HCT116 (cell line): ENCODE measurements around the gene LHPP. TPM values are rescaled to one million over a fixed set of nuclear protein-coding genes. Genes with fewer than 3 reads are reported as not detected.

Source experiments
- ATAC-seq: fragments of 200-7000 bp; cut with Tn5 transposase; 2 replicates; pipeline ENCODE4 v1.9.1; 2020; ENCODE audit warnings: mild to moderate bottlenecking, moderate library complexity
- BruUV-seq: library from RNA; stranded (reverse); fragments of 400-500 nt; replicated peaks from 2 replicates; lab custom pipeline; 2021; lab: Mats Ljungman, UMichigan
- CTCF ChIA-PET: fragments of 300-600 bp; sonication (Branson Sonifier 250); formaldehyde crosslinking; loops from one replicate; lab custom pipeline; 2021; ENCODE audit warnings: antibody characterized with exemption; lab: Charles Lee
- POLR2A ChIA-PET: fragments of 300-600, 350-600 bp; sonication (Branson Sonifier 250); formaldehyde crosslinking; loops from one replicate; lab custom pipeline; 2021; ENCODE audit warnings: antibody characterized with exemption; lab: Charles Lee
- RAD21 ChIA-PET, 2 experiments: fragments of 300-600 bp; sonication (Branson Sonifier 250); formaldehyde crosslinking; loops; one replicate each; lab custom pipeline; 2023; ENCODE audit warnings: low total read pairs in 2 of 2; ENCODE audit not compliant: uncharacterized antibody in 2 of 2, unreplicated experiment in 2 of 2, low non-redundant PET in 1 of 2; lab: Charles Lee
- DNase-seq: peaks from one replicate; pipeline ENCODE4 v3.0.0-alpha.2; 2010; ENCODE audit warnings: low read depth, low spot score
- H2AFZ ChIP-seq: fragments of 200-600 bp; shearing (Covaris generic), sonication (generic); 2 replicates; pipeline ENCODE4 v1.6.1; 2017; ENCODE audit warnings: low read depth, mixed run types, mixed read lengths, antibody characterized with exemption, low read length; ENCODE audit not compliant: poor library complexity, severe bottlenecking
- H3K27ac ChIP-seq: 2 replicates; pipeline ENCODE4 v1.5.1; 2012; ENCODE audit warnings: low read depth, low read length
- H3K27me3 ChIP-seq: fragments of 200-600 bp; sonication (generic); 2 replicates; pipeline ENCODE4 v1.6.1; 2016; ENCODE audit warnings: mixed run types, low read length, mixed read lengths; ENCODE audit not compliant: insufficient read depth
- H3K36me3 ChIP-seq, 2 experiments: fragments of 200-500 bp in 1 of 2; fragments of 200-600 bp in 1 of 2; sonication (Bioruptor generic) in 1 of 2; sonication (generic) in 1 of 2; 2 replicates each; pipeline versions ENCODE4 v1.5.1 to v1.6.1; 2014 to 2016; ENCODE audit warnings: low read length in 2 of 2, inconsistent platforms in 1 of 2, mixed read lengths in 1 of 2, mixed run types in 1 of 2; ENCODE audit not compliant: insufficient read depth in 2 of 2, control insufficient read depth in 1 of 2
- H3K4me1 ChIP-seq, 2 experiments: fragments of 200-600 bp in 1 of 2; sonication (generic) in 1 of 2; 2 replicates each; pipeline versions ENCODE4 v1.5.1 to v1.6.1; 2012 to 2017; ENCODE audit warnings: low read length in 2 of 2, inconsistent platforms in 1 of 2, mild to moderate bottlenecking in 1 of 2, mixed read lengths in 1 of 2, mixed run types in 1 of 2, moderate library complexity in 1 of 2; ENCODE audit not compliant: insufficient read depth in 2 of 2, control insufficient read depth in 1 of 2
- H3K4me2 ChIP-seq: fragments of 200-600 bp; sonication (generic); 2 replicates; pipeline ENCODE4 v1.6.1; 2017; ENCODE audit warnings: mixed run types, low read length, mixed read lengths
- H3K4me3 ChIP-seq, 2 experiments: fragments of 200-600 bp in 1 of 2; sonication (generic) in 1 of 2; replicated peaks in 1 of 2; 2 replicates each; pipeline ENCODE4 v1.5.1; 2011 to 2016; ENCODE audit warnings: low read length in 2 of 2, control low read depth in 1 of 2, low read depth in 1 of 2, mild to moderate bottlenecking in 1 of 2, mixed read lengths in 1 of 2, mixed run types in 1 of 2
- H3K79me2 ChIP-seq: fragments of 200-600 bp; sonication (generic); 2 replicates; pipeline ENCODE4 v1.6.1; 2017; ENCODE audit warnings: mild to moderate bottlenecking, mixed run types, low read length, moderate library complexity, mixed read lengths; ENCODE audit not compliant: insufficient read depth
- H3K9ac ChIP-seq: fragments of 200-600 bp; sonication (generic); 2 replicates; pipeline ENCODE4 v1.6.1; 2016; ENCODE audit warnings: low read length, mixed read lengths
- H3K9me2 ChIP-seq: fragments of 200-600 bp; sonication (generic), shearing (Covaris generic); 2 replicates; pipeline ENCODE4 v1.6.1; 2017; ENCODE audit warnings: mixed run types, mild to moderate bottlenecking, moderate library complexity; ENCODE audit not compliant: insufficient read depth
- H3K9me3 ChIP-seq, 2 experiments: fragments of 200-500 bp in 1 of 2; fragments of 200-600 bp in 1 of 2; sonication (Bioruptor generic) in 1 of 2; sonication (generic) in 1 of 2; 2 replicates each; pipeline ENCODE4 v1.6.1; 2014 to 2017; ENCODE audit warnings: low read length in 2 of 2, mixed read lengths in 2 of 2, inconsistent platforms in 1 of 2, low read depth in 1 of 2, mild to moderate bottlenecking in 1 of 2, mixed run types in 1 of 2, moderate library complexity in 1 of 2; ENCODE audit not compliant: control insufficient read depth in 1 of 2, insufficient read depth in 1 of 2
- H4K20me1 ChIP-seq: fragments of 200-600 bp; sonication (generic), shearing (Covaris generic); 2 replicates; pipeline ENCODE4 v1.6.1; 2017; ENCODE audit warnings: mixed run types, mild to moderate bottlenecking, moderate library complexity; ENCODE audit not compliant: insufficient read depth
- ATF3 ChIP-seq: IDR thresholded peaks from 2 replicates; pipeline ENCODE4 v1.6.1; 2012
- CBX3 ChIP-seq: IDR thresholded peaks from 2 replicates; pipeline ENCODE4 v1.6.1; 2012; ENCODE audit warnings: low read depth
- CEBPB ChIP-seq: IDR thresholded peaks from 2 replicates; pipeline ENCODE4 v1.6.1; 2012; ENCODE audit warnings: low read depth
- CTCF ChIP-seq, 3 experiments: fragments of 200-600 bp in 1 of 3; sonication (generic) in 1 of 3; IDR thresholded peaks in 2 of 3; conservative IDR thresholded peaks in 1 of 3; 2 replicates each; pipeline ENCODE4 v1.5.1; 2012 to 2017; ENCODE audit warnings: low read depth in 2 of 3, low read length in 2 of 3, antibody characterized with exemption in 1 of 3, borderline replicate concordance in 1 of 3, control low read depth in 1 of 3, mild to moderate bottlenecking in 1 of 3, mixed read lengths in 1 of 3, mixed run types in 1 of 3, moderate library complexity in 1 of 3; ENCODE audit not compliant: insufficient read depth in 1 of 3
- EGR1 ChIP-seq: IDR thresholded peaks from 2 replicates; pipeline ENCODE4 v1.6.1; 2012; ENCODE audit warnings: low read depth
- ELF1 ChIP-seq: IDR thresholded peaks from 2 replicates; pipeline ENCODE4 v1.6.1; 2012; ENCODE audit warnings: low read depth, borderline replicate concordance
- EZH2phosphoT487 ChIP-seq: fragments of 200-600 bp; IDR thresholded peaks from 2 replicates; pipeline ENCODE4 v1.6.1; 2018; ENCODE audit warnings: antibody characterized with exemption, borderline replicate concordance
- FOSL1 ChIP-seq: IDR thresholded peaks from 2 replicates; pipeline ENCODE4 v1.6.1; 2012; ENCODE audit warnings: low read depth
- JUND ChIP-seq: IDR thresholded peaks from 2 replicates; pipeline ENCODE4 v1.6.1; 2012
- RAD21 ChIP-seq: IDR thresholded peaks from 2 replicates; pipeline ENCODE4 v1.6.1; 2012; ENCODE audit warnings: low read depth, mild to moderate bottlenecking
- SIN3A ChIP-seq: IDR thresholded peaks from 2 replicates; pipeline ENCODE4 v1.6.1; 2012; ENCODE audit warnings: low read depth
- SRF ChIP-seq: IDR thresholded peaks from 2 replicates; pipeline ENCODE4 v1.6.1; 2012; ENCODE audit warnings: low read depth
- TCF7L2 ChIP-seq: IDR thresholded peaks from 2 replicates; pipeline ENCODE4 v1.7.0; 2011; ENCODE audit warnings: borderline replicate concordance, inconsistent platforms; ENCODE audit not compliant: insufficient read depth, insufficient read length; ENCODE audit errors: extremely low read depth
- ZNF274 ChIP-seq: fragments of 200-500 bp; sonication (Bioruptor generic); IDR thresholded peaks from 2 replicates; pipeline ENCODE4 v1.6.1; 2014; ENCODE audit warnings: mild to moderate bottlenecking, low read depth, low read length, inconsistent platforms
- intact Hi-C: fragments of 100-400 bp; cut with micrococcal nuclease; formaldehyde crosslinking; loops from 2 replicates; pipeline ENCODE4 v1.10.0; 2022
- total RNA-seq: library from RNA; stranded (reverse); gene quantifications from one replicate; pipeline ENCODE4 v1.2.1, GENCODE V29; 2021; ENCODE audit not compliant: unreplicated experiment

LHPP gene
- total RNA-seq, 1 experiment from 2014 or later: 45.8 TPM

GRCh38 chr10:124520558-124521428 lies 59.2 kb downstream of the LHPP start:
- H3K27me3 ChIP-seq: no peaks in the 10 kb centered on the region
- H3K9ac ChIP-seq: no peak overlapping the region
- DNase-seq: no peak
- H3K4me3 ChIP-seq: no peak overlapping the region
- ChIA-PET CTCF (interaction anchor here (1.1 kb wide), 1 partner anchor 9 kb away, joined by 3 read pairs; no protein-coding TSS in a partner anchor), RAD21 (no interaction called here), POLR2A (no interaction called here)
- no peaks in the 10 kb centered on the region for H4K20me1 ChIP-seq
- intact Hi-C loops: no loop called here
- H2AFZ ChIP-seq: no peak overlapping the region
- no peaks in the 10 kb centered on the region for H3K9me2 ChIP-seq
- H3K36me3 ChIP-seq: no peaks in the 10 kb centered on the region
- H3K4me1 ChIP-seq: peaks cover 9 to 11% of the 10 kb centered on the region in 2 experiments
- H3K4me2 ChIP-seq: no peak overlapping the region
- H3K9me3 ChIP-seq: no peaks in the 10 kb centered on the region
- H3K27ac ChIP-seq: no peak overlapping the region
- TF ChIP-seq FOSL1 (no peak), CTCF (IDR thresholded peaks at IDR 0.05 in 2 of 3, conservative IDR thresholded peaks at IDR 0.05 in 1 of 3; ENCODE audit: borderline replicate concordance in 1 of 3, insufficient read depth in 1 of 3, low read depth in 2 of 3, low read length in 2 of 3) (no peak), CBX3 (no peak), JUND (no peak), ELF1 (no peak), TCF7L2 (no peak), SIN3A (no peak), ATF3 (no peak), EGR1 (no peak), CEBPB (no peak), RAD21 (no peak), EZH2phosphoT487 (no peak), SRF (no peak), ZNF274 (no peak)
- no TSS peak for BruUV-seq
- 0 out of 2 replicates have a peak, but pooled peaks have one; percentile 26 for ATAC-seq
- H3K79me2 ChIP-seq: no peaks in the 10 kb centered on the region
